Measurements from ENCODE around the gene ZDHHC14. TPM values are rescaled to one million over a fixed set of nuclear protein-coding genes. Genes with fewer than 3 reads are reported as not detected.

ZDHHC14 gene
- polyA plus RNA-seq, 1 donor (not counting 4 experiments of a cell fraction or from before 2014, with no cell fraction given): 6.4 TPM

DNA sequence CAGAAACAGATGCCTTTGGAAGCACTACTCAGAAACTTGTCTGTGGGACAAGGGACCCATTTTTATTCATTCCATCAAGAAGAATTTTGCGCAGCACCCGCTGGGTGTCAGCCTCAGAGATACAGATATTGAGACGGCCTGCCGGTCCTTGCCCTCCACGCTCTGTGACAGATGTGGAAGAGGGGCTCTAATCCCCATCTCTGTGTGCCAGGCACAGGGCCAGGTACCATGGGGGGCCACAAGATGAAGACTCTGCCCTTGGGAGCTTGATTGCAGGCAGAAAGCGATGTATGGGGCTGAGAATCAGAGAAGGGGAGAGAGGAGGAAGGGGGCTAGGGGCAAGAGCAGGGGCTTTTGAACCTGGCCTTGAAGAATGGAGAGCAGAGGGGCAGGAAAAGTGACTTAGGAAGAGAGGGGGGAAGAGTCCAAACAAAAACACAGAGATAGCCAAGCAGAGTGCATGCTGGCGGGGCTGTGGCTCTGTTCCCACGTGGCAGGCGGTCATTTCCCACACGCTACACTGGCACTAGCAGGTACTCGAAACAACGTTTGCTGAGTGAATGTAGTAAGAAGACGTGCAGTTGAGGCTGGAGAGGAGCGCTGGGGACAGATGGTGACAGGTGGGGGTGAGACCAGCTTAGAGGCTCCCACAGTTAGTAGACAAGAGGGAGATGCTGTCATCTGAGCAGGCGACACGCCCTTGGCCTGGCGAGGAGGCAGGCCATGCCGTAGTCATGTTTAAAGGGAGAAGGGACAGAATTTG lies 271.8 kb downstream of the ZDHHC14 start:
- Histone ChIP-seq H3K27ac (ENCODE audit: control insufficient read depth, insufficient read depth, low read length) (no peak overlapping the region), H3K9me1 (ENCODE audit: control insufficient read depth, extremely low read depth, insufficient read depth, low read length) (no peaks in the 10 kb centered on the region), H4K20me1 (ENCODE audit: control insufficient read depth, extremely low read depth, insufficient read depth, low read length) (no peaks in the 10 kb centered on the region), H3K9ac (ENCODE audit: control insufficient read depth, extremely low read depth, insufficient read depth, low read length) (no peak overlapping the region), H3K4me1 (ENCODE audit: control insufficient read depth, extremely low read depth, insufficient read depth, low read length) (peaks cover 9% of the 10 kb centered on the region), H3K79me2 (ENCODE audit: control insufficient read depth, insufficient read depth, low read length) (no peaks in the 10 kb centered on the region), H3K27me3 (ENCODE audit: control insufficient read depth, extremely low read depth, insufficient read depth, low read length) (no peaks in the 10 kb centered on the region), H3K9me3 (ENCODE audit: control insufficient read depth, low read depth, low read length) (no peaks in the 10 kb centered on the region), H2AFZ (ENCODE audit: control insufficient read depth, low read length) (no peak overlapping the region), H3K36me3 (ENCODE audit: control insufficient read depth in 2 of 2, extremely low read depth in 1 of 2, insufficient read depth in 2 of 2, low read length in 2 of 2) (peaks cover 0 to 7% of the 10 kb centered on the region in 2 experiments), H3K4me3 (ENCODE audit: control insufficient read depth in 2 of 3, extremely low read depth in 1 of 3, insufficient read depth in 2 of 3, low read depth in 1 of 3, low read length in 3 of 3) (no peak overlapping the region), H3K4me2 (ENCODE audit: control insufficient read depth, extremely low read depth, insufficient read depth, low read depth, low read length) (no peak overlapping the region)
- no peak for FAIRE-seq
- no peak for DNase-seq (ENCODE audit: low read depth, low spot score)
- dilution Hi-C loops (cut with MboI; ENCODE audit: extremely low pct_ligation_motif_present, low sequenced_read_pairs): no loop called here
- TF ChIP-seq EZH2 (IDR thresholded peaks at IDR 0.05; ENCODE audit: low read length): no peak
- TF ChIP-seq CTCF (optimal IDR thresholded peaks at IDR 0.05 in 1 of 3, IDR thresholded peaks at IDR 0.05 in 1 of 3, conservative IDR thresholded peaks at IDR 0.05 in 1 of 3; ENCODE audit: extremely low read depth in 1 of 3, insufficient read depth in 2 of 3, low read length in 3 of 3): no peak

GRCh38 chr6:157653521-157653920 lies 272.5 kb downstream of the ZDHHC14 start:
- H3K9me3 ChIP-seq (ENCODE audit: control insufficient read depth, low read depth, low read length): no peaks in the 10 kb centered on the region
- H3K27ac ChIP-seq (ENCODE audit: control insufficient read depth, insufficient read depth, low read length): no peak overlapping the region
- peaks cover 0 to 7% of the 10 kb centered on the region in 2 experiments for H3K36me3 ChIP-seq (ENCODE audit: control insufficient read depth in 2 of 2, extremely low read depth in 1 of 2, insufficient read depth in 2 of 2, low read length in 2 of 2)
- TF ChIP-seq CTCF (optimal IDR thresholded peaks at IDR 0.05 in 1 of 3, IDR thresholded peaks at IDR 0.05 in 1 of 3, conservative IDR thresholded peaks at IDR 0.05 in 1 of 3; ENCODE audit: extremely low read depth in 1 of 3, insufficient read depth in 2 of 3, low read length in 3 of 3) (no peak), EZH2 (IDR thresholded peaks at IDR 0.05; ENCODE audit: low read length) (no peak)
- H2AFZ ChIP-seq (ENCODE audit: control insufficient read depth, low read length): no peak overlapping the region
- H3K4me1 ChIP-seq (ENCODE audit: control insufficient read depth, extremely low read depth, insufficient read depth, low read length): peaks cover 4% of the 10 kb centered on the region
- dilution Hi-C loops (cut with MboI; ENCODE audit: extremely low pct_ligation_motif_present, low sequenced_read_pairs): no loop called here
- H3K27me3 ChIP-seq (ENCODE audit: control insufficient read depth, extremely low read depth, insufficient read depth, low read length): no peaks in the 10 kb centered on the region
- no peak overlapping the region for H3K9ac ChIP-seq (ENCODE audit: control insufficient read depth, extremely low read depth, insufficient read depth, low read length)
- no peak for DNase-seq (ENCODE audit: low read depth, low spot score)
- no peak overlapping the region for H3K4me3 ChIP-seq (ENCODE audit: control insufficient read depth in 2 of 3, extremely low read depth in 1 of 3, insufficient read depth in 2 of 3, low read depth in 1 of 3, low read length in 3 of 3)
- H3K9me1 ChIP-seq (ENCODE audit: control insufficient read depth, extremely low read depth, insufficient read depth, low read length): no peaks in the 10 kb centered on the region
- FAIRE-seq: no peak
- H4K20me1 ChIP-seq (ENCODE audit: control insufficient read depth, extremely low read depth, insufficient read depth, low read length): no peaks in the 10 kb centered on the region
- H3K79me2 ChIP-seq (ENCODE audit: control insufficient read depth, insufficient read depth, low read length): no peaks in the 10 kb centered on the region
- H3K4me2 ChIP-seq (ENCODE audit: control insufficient read depth, extremely low read depth, insufficient read depth, low read depth, low read length): no peak overlapping the region
